ENCODE data around the gene ERBB4. TPM values are rescaled to one million over a fixed set of nuclear protein-coding genes. Genes with fewer than 3 reads are reported as not detected.

The ERBB4 gene
- total and polyA plus RNA-seq, 2 of the 8 experiments (the other 6 are each of a cell fraction or from before 2014, with no cell fraction given) = 0.34 to 1.3 TPM

- ChIA-PET POLR2A (ENCODE audit: partially characterized antibody) (no interaction called here), CTCF (ENCODE audit: partially characterized antibody) (no interaction called here)
- FAIRE-seq = no peak
- TF ChIP-seq JUND (IDR thresholded peaks at IDR 0.05; ENCODE audit: low read length) (no peak), POLR2AphosphoS5 (IDR thresholded peaks at IDR 0.05; ENCODE audit: low read depth, low read length) (no peak), KDM1A (IDR thresholded peaks at IDR 0.05; ENCODE audit: borderline replicate concordance, low read length) (no peak), SIRT6 (IDR thresholded peaks at IDR 0.05; ENCODE audit: low read length) (no peak), ZNF274 (IDR thresholded peaks at IDR 0.05; ENCODE audit: borderline replicate concordance, extremely low read depth, low read length) (no peak), CHD2 (IDR thresholded peaks at IDR 0.05; ENCODE audit: low read length) (no peak), CEBPB (IDR thresholded peaks at IDR 0.05; ENCODE audit: low read depth, low read length) (no peak), MAFK (IDR thresholded peaks at IDR 0.05; ENCODE audit: low read depth, low read length) (no peak), BACH1 (IDR thresholded peaks at IDR 0.05; ENCODE audit: low read length) (no peak), TCF12 (IDR thresholded peaks at IDR 0.05; ENCODE audit: low read depth, low read length) (no peak), SIN3A (conservative IDR thresholded peaks at IDR 0.05 in 1 of 2, IDR thresholded peaks at IDR 0.05 in 1 of 2; ENCODE audit: low read depth in 1 of 2, low read length in 2 of 2) (no peak), CBX5 (IDR thresholded peaks at IDR 0.05; ENCODE audit: low read depth, low read length) (no peak), BRCA1 (IDR thresholded peaks at IDR 0.05; ENCODE audit: low read depth, low read length) (no peak)
Observed at GRCh38 chr2:212083492-212083891, 455.1 kb downstream of the ERBB4 start.

More at GRCh38 chr2:212083492-212083891, 455.1 kb downstream of the ERBB4 start:
- Histone ChIP-seq H2BK120ac (replicated peaks; ENCODE audit: low read depth, low read length) (no peak overlapping the region), H2BK12ac (ENCODE audit: low read depth, low read length) (no peak overlapping the region), H4K5ac (ENCODE audit: insufficient read length, low read depth, low read length) (no peak overlapping the region), H3K27ac (ENCODE audit: low read depth, low read length) (no peak overlapping the region), H3K4me2 (ENCODE audit: insufficient read depth in 1 of 2, low read depth in 2 of 2, low read length in 2 of 2) (no peak overlapping the region), H3K18ac (ENCODE audit: extremely low read depth, low read length) (no peak overlapping the region), H3K4me3 (ENCODE audit: extremely low read depth in 1 of 4, insufficient read depth in 2 of 4, low read depth in 3 of 4, low read length in 4 of 4) (no peak overlapping the region), H3K56ac (replicated peaks; ENCODE audit: insufficient read length, low read depth, low read length) (no peak overlapping the region), H3K9me3 (ENCODE audit: insufficient read depth in 2 of 2, low read depth in 1 of 2, low read length in 1 of 2) (no peaks in the 10 kb centered on the region), H3K79me1 (ENCODE audit: low read depth, low read length) (no peaks in the 10 kb centered on the region), H4K20me1 (replicated peaks in 1 of 2; ENCODE audit: control insufficient read depth in 1 of 2, insufficient read depth in 2 of 2, low read length in 2 of 2) (no peaks in the 10 kb centered on the region), H2AK5ac (ENCODE audit: low read depth, low read length) (no peak overlapping the region), H3K23me2 (ENCODE audit: low read depth, low read length) (no peaks in the 10 kb centered on the region), H2AFZ (ENCODE audit: low read length) (no peak overlapping the region), H3K27me3 (replicated peaks in 1 of 4; ENCODE audit: control insufficient read depth in 3 of 4, extremely low read depth in 1 of 4, insufficient read depth in 3 of 4, low read length in 3 of 4) (no peaks in the 10 kb centered on the region), H4K91ac (replicated peaks; ENCODE audit: insufficient read length, low read length) (no peak overlapping the region), H3K4me1 (replicated peaks in 1 of 4; ENCODE audit: control insufficient read depth in 3 of 4, insufficient read depth in 4 of 4, low read length in 3 of 4) (no peaks in the 10 kb centered on the region), H2BK20ac (ENCODE audit: low read length) (no peak overlapping the region), H3K4ac (replicated peaks; ENCODE audit: insufficient read length, low read depth, low read length) (no peak overlapping the region), H4K8ac (ENCODE audit: extremely low read depth, insufficient read depth, low read length) (no peak overlapping the region), H3K23ac (ENCODE audit: insufficient read length) (no peak overlapping the region), H2BK15ac (ENCODE audit: low read length) (no peak overlapping the region), H3K9ac (replicated peaks in 1 of 4; ENCODE audit: extremely low read depth in 1 of 4, low read depth in 3 of 4, low read length in 3 of 4) (no peak overlapping the region), H3K36me3 (ENCODE audit: control insufficient read depth in 2 of 4, insufficient read depth in 4 of 4, low read length in 3 of 4) (no peaks in the 10 kb centered on the region), H2BK5ac (ENCODE audit: low read depth, low read length) (no peak overlapping the region), H3K14ac (ENCODE audit: insufficient read length) (no peak overlapping the region), H3K79me2 (ENCODE audit: control insufficient read depth in 1 of 2, insufficient read depth in 2 of 2, low read length in 2 of 2) (no peaks in the 10 kb centered on the region)
- DNase-seq (ENCODE audit: low read depth in 1 of 2, low spot score in 2 of 2) = no peak
- 87% methylated on average over 4 of the region's 4 CpGs; no CpG with 5 or more reads in 1 of the 2 experiments for WGBS, 2 experiments (ENCODE audit: extremely low coverage in 1 of 2, insufficient coverage in 1 of 2, insufficient read length in 1 of 2, insufficient replicate concordance in 2 of 2, low coverage in 1 of 2, low lambda C conversion rate in 2 of 2, missing lambda C conversion rate in 1 of 2)
